Endodermal cell (in vitro differentiated cells): Measurements from ENCODE around the gene PIGW. TPM values are rescaled to one million over a fixed set of nuclear protein-coding genes. Genes with fewer than 3 reads are reported as not detected.

Experiments
- DNase-seq: peaks from one replicate; pipeline ENCODE4 v3.0.0-alpha.2; 2017
- H3K27ac ChIP-seq: 2 replicates; pipeline ENCODE4 v1.5.1; 2013; ENCODE audit warnings: mild to moderate bottlenecking, low read depth, low read length, moderate library complexity
- H3K27me3 ChIP-seq: 2 replicates; pipeline ENCODE4 v1.6.1; 2013; ENCODE audit warnings: mild to moderate bottlenecking, low read length, moderate library complexity; ENCODE audit not compliant: insufficient read depth, control insufficient read depth, poor library complexity, severe bottlenecking
- H3K36me3 ChIP-seq: 2 replicates; pipeline ENCODE4 v1.7.0; 2013; ENCODE audit warnings: mild to moderate bottlenecking, low read length, moderate library complexity; ENCODE audit not compliant: control insufficient read depth, insufficient read depth
- H3K4me1 ChIP-seq: one replicate; pipeline ENCODE4 v1.7.0; 2013; ENCODE audit warnings: low read length; ENCODE audit not compliant: control insufficient read depth, insufficient read depth
- H3K4me3 ChIP-seq: 2 replicates; pipeline ENCODE4 v1.5.1; 2013; ENCODE audit warnings: mild to moderate bottlenecking, low read length, moderate library complexity
- H3K9ac ChIP-seq: 2 replicates; pipeline ENCODE4 v1.6.1; 2013; ENCODE audit warnings: mild to moderate bottlenecking, low read length, moderate library complexity; ENCODE audit not compliant: poor library complexity, severe bottlenecking; ENCODE audit errors: extremely low read depth
- H3K9me3 ChIP-seq: 2 replicates; pipeline ENCODE4 v1.6.1; 2013; ENCODE audit warnings: mild to moderate bottlenecking, low read length, moderate library complexity; ENCODE audit not compliant: control insufficient read depth
- H3K27ac Mint-ChIP-seq: 2 replicates; pipeline ENCODE4 v1.8.0; 2020; ENCODE audit warnings: mixed read lengths
- H3K27me3 Mint-ChIP-seq: 2 replicates; pipeline ENCODE4 v1.8.0; 2021; ENCODE audit warnings: mild to moderate bottlenecking, mixed read lengths; ENCODE audit not compliant: insufficient read depth
- H3K36me3 Mint-ChIP-seq: 2 replicates; pipeline ENCODE4 v1.8.0; 2020; ENCODE audit warnings: low read depth, mixed read lengths
- H3K4me1 Mint-ChIP-seq: 2 replicates; pipeline ENCODE4 v1.8.0; 2020; ENCODE audit warnings: mixed read lengths
- H3K4me3 Mint-ChIP-seq: 2 replicates; pipeline ENCODE4 v1.8.0; 2020; ENCODE audit warnings: mild to moderate bottlenecking, moderate library complexity, mixed read lengths
- H3K9me3 Mint-ChIP-seq: 2 replicates; pipeline ENCODE4 v1.8.0; 2020; ENCODE audit warnings: mild to moderate bottlenecking, mixed read lengths
- WGBS, 2 experiments: methylation state at CpG; one replicate each; pipeline versions ENCODE4 v1.1.5 to v1.1.7; 2013; ENCODE audit warnings: missing lambda C conversion rate in 2 of 2, mixed read lengths in 1 of 2; ENCODE audit not compliant: insufficient coverage in 1 of 2, insufficient read length in 1 of 2; 5-methylcytosine and 5-hydroxymethylcytosine counted together
- total RNA-seq, 2 donors: library from RNA; stranded (reverse); fragmentation: NEBNext Ultra II Directional in 1 of 2; extraction: Animal tissue kit (Norgen Biotek cat#: 25700) in 1 of 2; gene quantifications; 2 replicates in 1 of 2; 3 replicates in 1 of 2; pipeline ENCODE4 v1.2.1, GENCODE V29; 2021
- TF ChIP-seq, protein P1 (sequence below): fragments of 200-600 bp; sonication (generic); conservative IDR thresholded peaks from 2 replicates; pipeline ENCODE4 v1.5.0; 2021; ENCODE audit warnings: antibody characterized with exemption, mild to moderate bottlenecking

The PIGW gene
- total RNA-seq, 2 donors from 2014 or later: 10.8 to 16.6 TPM

- no peak overlapping the region for H3K4me3 Mint-ChIP-seq
- peaks cover 20% of the 10 kb centered on the region for H3K4me1 ChIP-seq
- no peak overlapping the region for H3K9ac ChIP-seq
- H3K36me3 ChIP-seq: peaks cover 90% of the 10 kb centered on the region
- WGBS, 2 experiments: 56 to 86% methylated on average over 1 to 3 of the region's 3 CpGs
- H3K36me3 Mint-ChIP-seq: peaks cover 70% of the 10 kb centered on the region
- no peaks in the 10 kb centered on the region for H3K27me3 ChIP-seq
- H3K9me3 Mint-ChIP-seq: no peaks in the 10 kb centered on the region
- H3K27ac ChIP-seq: peak overlapping the region; percentile 13
- TF ChIP-seq, protein P1, sequence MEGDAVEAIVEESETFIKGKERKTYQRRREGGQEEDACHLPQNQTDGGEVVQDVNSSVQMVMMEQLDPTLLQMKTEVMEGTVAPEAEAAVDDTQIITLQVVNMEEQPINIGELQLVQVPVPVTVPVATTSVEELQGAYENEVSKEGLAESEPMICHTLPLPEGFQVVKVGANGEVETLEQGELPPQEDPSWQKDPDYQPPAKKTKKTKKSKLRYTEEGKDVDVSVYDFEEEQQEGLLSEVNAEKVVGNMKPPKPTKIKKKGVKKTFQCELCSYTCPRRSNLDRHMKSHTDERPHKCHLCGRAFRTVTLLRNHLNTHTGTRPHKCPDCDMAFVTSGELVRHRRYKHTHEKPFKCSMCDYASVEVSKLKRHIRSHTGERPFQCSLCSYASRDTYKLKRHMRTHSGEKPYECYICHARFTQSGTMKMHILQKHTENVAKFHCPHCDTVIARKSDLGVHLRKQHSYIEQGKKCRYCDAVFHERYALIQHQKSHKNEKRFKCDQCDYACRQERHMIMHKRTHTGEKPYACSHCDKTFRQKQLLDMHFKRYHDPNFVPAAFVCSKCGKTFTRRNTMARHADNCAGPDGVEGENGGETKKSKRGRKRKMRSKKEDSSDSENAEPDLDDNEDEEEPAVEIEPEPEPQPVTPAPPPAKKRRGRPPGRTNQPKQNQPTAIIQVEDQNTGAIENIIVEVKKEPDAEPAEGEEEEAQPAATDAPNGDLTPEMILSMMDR: no peak
- H3K27ac Mint-ChIP-seq: peak overlapping the region; percentile 83
- no peaks in the 10 kb centered on the region for H3K27me3 Mint-ChIP-seq
- peaks cover 36% of the 10 kb centered on the region for H3K4me1 Mint-ChIP-seq
- no peaks in the 10 kb centered on the region for H3K9me3 ChIP-seq
- peak overlapping the region; percentile 13 for H3K4me3 ChIP-seq
- peak; percentile 48 for DNase-seq
Observed at GRCh38 chr17:36495076-36495578, 39.7 kb upstream of the PIGW start.

GRCh38 chr17:36496018-36496789 is 38.6 kb upstream of the PIGW start:
- Mint-ChIP-seq H3K27ac (peak overlapping the region; percentile 95), H3K4me1 (peaks cover 36% of the 10 kb centered on the region), H3K4me3 (no peak overlapping the region), H3K27me3 (no peaks in the 10 kb centered on the region), H3K9me3 (no peaks in the 10 kb centered on the region), H3K36me3 (peaks cover 68% of the 10 kb centered on the region)
- 63 to 86% methylated on average over 5 to 9 of the region's 9 CpGs for WGBS, 2 experiments
- TF ChIP-seq, protein P1: no peak
- Histone ChIP-seq H3K36me3 (peaks cover 94% of the 10 kb centered on the region), H3K9me3 (no peaks in the 10 kb centered on the region), H3K4me1 (peaks cover 20% of the 10 kb centered on the region), H3K4me3 (no peak overlapping the region), H3K27me3 (no peaks in the 10 kb centered on the region), H3K9ac (peak overlapping the region; percentile 52), H3K27ac (peak overlapping the region; percentile 76)
- DNase-seq: peak; percentile 79

- H3K9me3 ChIP-seq: no peaks in the 10 kb centered on the region
- no peak overlapping the region for H3K4me3 Mint-ChIP-seq
- H3K36me3 Mint-ChIP-seq: peaks cover 62% of the 10 kb centered on the region
- H3K4me1 ChIP-seq: peaks cover 26% of the 10 kb centered on the region
- no peak overlapping the region for H3K27ac ChIP-seq
- no peaks in the 10 kb centered on the region for H3K9me3 Mint-ChIP-seq
- no peaks in the 10 kb centered on the region for H3K27me3 Mint-ChIP-seq
- TF ChIP-seq, protein P1: no peak
- H3K4me1 Mint-ChIP-seq: peaks cover 29% of the 10 kb centered on the region
- H3K27me3 ChIP-seq: no peaks in the 10 kb centered on the region
- peaks cover 90% of the 10 kb centered on the region for H3K36me3 ChIP-seq
- H3K27ac Mint-ChIP-seq: no peak overlapping the region
- H3K9ac ChIP-seq: no peak overlapping the region
- H3K4me3 ChIP-seq: no peak overlapping the region
- WGBS, 2 experiments: 89 to 96% methylated on average over 7 to 9 of the region's 9 CpGs
- DNase-seq: peak; percentile 42
Observed at GRCh38 chr17:36498155-36498554, 36.6 kb upstream of the PIGW start.
